GM21786 (cell line): Measurements from ENCODE around the gene DNAL1.
A peak's percentile ranks its signal among the peaks of the same experiment; 100 is the strongest.
"Not testable (repeated sequence)": the region's sequence is repeated elsewhere in the genome, so short reads cannot be mapped to it uniquely, and the experiment has no call there.

ENCODE experiments used
- ATAC-seq: cut with Tn5 transposase; IDR thresholded peaks from one replicate; pipeline ENCODE4 v1.9.1; 2021; ENCODE audit not compliant: unreplicated experiment

The DNAL1 gene

GRCh38 chr14:73637830-73638229, 7.0 kb upstream of the DNAL1 start:
- ATAC-seq: no peak

DNA sequence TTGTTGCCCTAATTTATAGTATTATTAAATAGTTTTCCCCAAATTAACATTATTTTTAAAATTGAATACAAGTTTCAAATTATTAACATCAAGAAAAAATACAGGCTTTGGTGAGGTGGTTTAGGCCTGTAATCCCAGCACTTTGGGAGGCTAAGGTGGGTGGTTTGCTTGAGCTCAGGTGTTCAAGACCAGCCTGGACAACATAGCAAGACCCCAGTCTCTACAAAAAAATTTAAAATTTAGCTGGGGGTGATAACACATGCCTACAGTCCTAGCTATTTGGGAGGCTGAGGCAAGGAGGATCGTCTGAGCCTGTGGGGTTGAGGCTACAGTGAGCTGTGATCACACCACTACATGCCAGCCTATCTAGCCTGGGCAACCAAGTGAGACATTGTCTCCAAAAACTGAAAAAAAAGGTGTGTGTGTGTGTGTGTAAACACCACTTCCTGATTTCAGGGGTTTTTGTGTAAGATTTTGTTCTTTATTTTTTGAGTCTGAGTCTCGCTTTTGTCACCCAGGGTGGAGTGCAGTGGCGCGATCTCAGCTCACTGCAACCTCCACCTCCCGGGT, 3.9 kb upstream of the DNAL1 start:
- no peak for ATAC-seq

DNA sequence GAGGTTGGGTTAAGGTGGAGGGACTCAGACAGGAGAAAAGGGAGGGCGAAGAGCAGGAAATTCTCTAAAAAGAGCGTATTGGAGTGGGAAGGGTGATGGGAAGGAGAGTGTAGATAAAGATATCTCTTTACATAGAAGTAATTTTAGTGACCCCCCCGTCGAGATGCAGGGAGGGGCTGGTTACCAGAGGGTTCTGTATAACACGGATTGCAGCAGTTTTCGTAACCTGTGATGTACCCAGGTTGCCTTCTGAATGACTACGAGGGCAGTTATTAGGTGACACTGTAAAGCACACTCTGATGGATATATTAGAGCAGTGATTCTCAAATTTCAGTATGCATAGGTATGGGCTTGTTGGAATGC, 443 bp downstream of the DNAL1 start:
- ATAC-seq: no peak

DNA sequence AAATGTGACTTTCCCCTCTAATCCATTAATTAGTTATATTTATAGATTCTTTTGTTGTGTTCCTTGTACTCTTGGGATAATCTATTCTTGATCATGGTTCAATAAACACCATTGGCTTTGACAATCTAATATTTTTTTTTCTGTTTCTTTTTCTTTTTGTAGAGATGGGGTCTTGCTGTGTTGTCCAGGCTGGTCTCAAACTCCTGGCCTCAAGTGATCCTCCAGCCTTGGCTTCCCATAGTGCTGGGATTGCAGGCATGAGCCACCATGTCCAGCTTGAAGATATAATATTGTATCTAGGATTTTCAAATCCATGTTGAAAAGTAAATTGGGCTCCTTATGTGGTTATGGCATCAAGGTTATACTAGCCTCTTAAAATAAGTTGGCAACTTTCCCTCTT, 6.2 kb downstream of the DNAL1 start:
- ATAC-seq: no peak

- ATAC-seq: no peak
These were observed 11.1 kb downstream of the DNAL1 start for GRCh38 chr14:73655851-73656250.

- ATAC-seq: not testable (repeated sequence)
These were observed 14.4 kb downstream of the DNAL1 start for GRCh38 chr14:73659202-73659601.

GRCh38 chr14:73660511-73660910, 15.7 kb downstream of the DNAL1 start:
- no peak for ATAC-seq

GRCh38 chr14:73661872-73662271, 17.1 kb downstream of the DNAL1 start:
- no peak for ATAC-seq

GRCh38 chr14:73662487-73662943, 17.7 kb downstream of the DNAL1 start:
- ATAC-seq: no peak

GRCh38 chr14:73663548-73664212, 18.9 kb downstream of the DNAL1 start:
- ATAC-seq: no peak

GRCh38 chr14:73665130-73665529, 20.3 kb downstream of the DNAL1 start:
- ATAC-seq: no peak

DNA sequence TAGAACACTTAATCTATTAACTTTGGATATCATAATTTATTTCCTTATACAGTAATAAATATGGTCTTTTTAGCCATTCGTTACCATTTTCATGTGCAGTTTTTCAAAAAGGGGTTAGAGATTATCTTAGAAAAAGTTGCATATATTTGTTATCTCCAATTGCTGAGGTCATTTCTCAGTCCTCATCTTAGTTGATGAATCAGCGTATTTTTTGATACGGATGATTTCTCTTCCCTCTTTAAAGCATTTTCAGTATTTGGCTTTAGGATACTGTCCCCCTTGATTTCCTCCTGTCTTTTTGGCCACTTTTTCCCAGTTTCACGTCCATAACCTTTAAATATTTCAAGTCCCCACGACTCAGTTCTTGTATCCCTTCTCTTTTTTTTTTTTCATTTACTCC, 21.8 kb downstream of the DNAL1 start:
- no peak for ATAC-seq

- no peak for ATAC-seq
These were observed 23.1 kb downstream of the DNAL1 start for GRCh38 chr14:73667854-73668253.

DNA sequence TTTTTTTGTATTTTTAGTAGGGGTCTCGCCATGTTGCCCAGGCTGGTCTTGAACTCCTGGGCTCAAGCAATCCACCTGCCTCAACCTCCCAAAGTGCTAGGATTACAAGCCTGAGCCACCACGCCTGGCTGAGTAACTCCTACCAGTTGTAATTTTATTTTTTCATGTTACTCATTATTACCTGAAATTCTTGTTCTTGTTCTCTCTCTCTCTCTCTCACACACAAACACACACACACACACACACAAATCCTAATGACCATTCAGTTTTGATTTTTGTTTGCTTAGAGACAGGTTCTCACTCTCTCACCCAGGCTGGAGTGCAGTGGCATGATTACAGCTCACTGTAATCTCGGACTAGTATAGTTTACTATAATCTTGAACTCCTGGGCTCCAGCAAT, 30.2 kb downstream of the DNAL1 start:
- ATAC-seq: no peak

DNA sequence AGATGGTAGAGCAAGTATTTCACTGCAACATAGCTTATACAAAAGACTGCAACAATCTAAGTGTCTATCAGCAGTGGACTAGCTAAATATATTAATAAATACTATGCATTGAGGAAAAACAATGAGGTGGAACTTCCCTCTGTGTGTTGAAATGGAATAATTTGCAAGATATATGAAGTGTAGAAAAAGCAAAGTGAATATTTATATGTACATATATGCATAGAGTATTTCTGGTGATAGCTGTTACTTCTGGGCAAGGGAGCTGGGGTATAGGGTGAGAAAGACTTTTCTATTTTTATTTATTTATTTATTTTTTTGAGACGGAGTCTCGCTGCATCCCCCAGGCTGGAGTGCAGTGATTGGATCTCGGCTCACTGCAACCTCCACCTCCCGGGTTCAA, 33.9 kb downstream of the DNAL1 start:
- ATAC-seq: no peak

- ATAC-seq: no peak
These were observed 36.0 kb downstream of the DNAL1 start for GRCh38 chr14:73680821-73681220.

DNA sequence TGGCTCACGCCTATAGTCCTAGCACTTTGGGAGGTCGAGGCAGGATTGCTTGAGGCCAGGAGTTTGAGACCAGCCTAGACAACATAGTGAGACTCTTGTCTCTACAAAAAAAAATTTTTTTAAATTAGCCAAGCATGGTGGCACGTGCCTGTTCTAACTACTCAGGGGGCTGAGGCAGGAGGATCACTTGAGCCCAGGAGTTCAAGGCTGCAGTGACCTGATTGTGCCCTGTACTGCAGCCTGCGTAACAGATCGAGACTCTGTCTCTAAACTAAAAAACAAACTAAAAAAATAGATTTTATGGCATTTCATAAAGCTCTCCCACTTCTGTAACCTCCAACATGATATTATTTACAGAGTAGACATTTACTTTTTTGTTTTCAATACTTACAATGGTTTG, 39.8 kb downstream of the DNAL1 start:
- ATAC-seq: no peak

- no peak for ATAC-seq
These were observed 40.5 kb downstream of the DNAL1 start for GRCh38 chr14:73685328-73685727.

DNA sequence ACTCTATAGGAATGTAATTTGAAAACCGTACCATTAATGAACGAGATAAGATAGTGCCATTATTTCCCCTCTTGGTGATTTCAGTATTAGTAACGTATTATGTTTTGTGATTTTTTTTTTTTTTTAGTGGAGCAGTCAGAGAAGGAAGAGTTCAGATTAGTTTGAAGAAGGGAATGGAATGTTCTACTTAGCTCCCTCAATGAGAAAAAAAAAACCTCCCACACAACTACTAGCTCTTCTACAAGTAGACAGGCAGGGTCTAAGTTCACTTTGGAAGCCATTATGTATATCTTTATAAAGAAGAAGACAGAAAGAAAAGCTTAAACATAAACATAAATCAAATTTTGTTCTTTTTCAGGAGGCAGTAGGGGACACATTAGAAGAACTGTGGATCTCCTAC, 42.1 kb downstream of the DNAL1 start:
- ATAC-seq: no peak

- ATAC-seq: no peak
These were observed 49.3 kb downstream of the DNAL1 start for GRCh38 chr14:73694083-73694482.

- ATAC-seq: no peak
These were observed 50.3 kb downstream of the DNAL1 start for GRCh38 chr14:73695082-73695481.

DNA sequence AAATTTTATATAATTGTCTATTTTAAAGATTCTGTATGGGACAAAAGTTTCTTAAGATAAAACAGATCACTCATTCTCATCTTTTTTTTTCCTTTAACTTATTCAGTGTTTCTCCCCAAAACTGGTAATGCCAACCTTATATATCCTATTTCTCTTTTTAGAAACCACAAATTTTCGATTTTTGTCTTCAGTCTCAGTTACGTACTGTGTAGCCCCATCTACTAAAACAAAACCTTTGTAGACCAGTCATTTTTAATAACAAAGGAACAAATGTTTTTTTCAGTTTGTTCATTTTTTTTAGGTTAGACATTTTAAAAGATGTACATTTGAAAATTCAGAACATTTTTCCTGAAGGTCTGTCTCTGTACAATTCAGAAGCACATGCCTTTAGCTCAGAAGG, 51.2 kb downstream of the DNAL1 start:
- peak; percentile 48 for ATAC-seq
